ENCODE measurements around the gene ABCC5.

DNA sequence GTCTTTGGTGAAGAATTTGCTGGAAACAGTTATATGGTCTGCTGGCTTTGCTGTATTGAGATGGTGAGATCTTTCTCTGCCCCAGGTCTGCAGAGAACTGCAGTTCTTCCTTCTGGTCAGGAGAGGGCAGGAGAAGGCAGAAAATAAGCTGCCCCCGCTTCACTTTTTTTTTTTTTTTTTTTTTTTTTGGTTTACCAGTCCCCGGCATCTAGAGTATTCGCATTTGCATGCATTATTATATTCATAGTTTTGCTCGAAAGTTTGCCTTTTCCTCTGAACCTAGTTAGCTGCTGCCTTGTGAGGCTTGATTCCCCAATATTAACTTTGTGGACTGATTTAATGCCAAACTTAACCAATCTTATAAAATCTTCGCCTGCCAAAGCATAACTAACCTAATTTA, 122.4 kb downstream of the ABCC5 start:
- TF ChIP-seq GATA2 (IDR thresholded peaks at IDR 0.05; ENCODE audit: low read depth, low read length) (no peak), GATA3 (IDR thresholded peaks at IDR 0.05; ENCODE audit: low read depth, low read length) (no peak)

Measured in SH-SY5Y (cell line).